OCI-LY7 (cell line): ENCODE data around the gene GNAS-AS1. TPM values are rescaled to one million over a fixed set of nuclear protein-coding genes. Genes with fewer than 3 reads are reported as not detected.

Experiments
- BruUV-seq: library from RNA; stranded (reverse); fragments of 400-500 nt; replicated peaks from 2 replicates; lab custom pipeline; 2021; lab: Mats Ljungman, UMichigan
- CTCF ChIA-PET: fragments of 300-600 bp; sonication (Branson Sonifier 250); formaldehyde crosslinking; loops from one replicate; lab custom pipeline; 2022; ENCODE audit warnings: antibody characterized with exemption; ENCODE audit not compliant: unreplicated experiment; lab: Charles Lee
- POLR2A ChIA-PET: fragments of 300-600 bp; sonication (Branson Sonifier 250); formaldehyde crosslinking; loops from one replicate; lab custom pipeline; 2022; ENCODE audit warnings: antibody characterized with exemption; lab: Charles Lee
- DNase-seq: peaks from one replicate; pipeline ENCODE4 v3.0.0-alpha.2; 2015; ENCODE audit warnings: low spot score
- H2AFZ ChIP-seq: fragments of 200-600 bp; sonication (generic), shearing (Covaris generic); 2 replicates; pipeline ENCODE4 v1.6.1; 2014; ENCODE audit warnings: mild to moderate bottlenecking, antibody characterized with exemption, low read length, moderate library complexity
- H3K27ac ChIP-seq: fragments of 200-600 bp; sonication (generic); 2 replicates; pipeline ENCODE4 v1.5.1; 2014; ENCODE audit warnings: mixed run types, low read depth, mild to moderate bottlenecking, moderate library complexity, low read length, inconsistent platforms; ENCODE audit not compliant: poor library complexity, severe bottlenecking
- H3K36me3 ChIP-seq: fragments of 200-600 bp; sonication (generic); 2 replicates; pipeline ENCODE4 v1.6.1; 2014; ENCODE audit warnings: mild to moderate bottlenecking, antibody characterized with exemption, low read length, moderate library complexity, mixed read lengths; ENCODE audit not compliant: insufficient read depth
- H3K4me1 ChIP-seq: fragments of 200-600 bp; sonication (generic); 2 replicates; pipeline ENCODE4 v1.5.1; 2014; ENCODE audit warnings: mild to moderate bottlenecking, low read length; ENCODE audit not compliant: insufficient read depth, poor library complexity, severe bottlenecking
- H3K4me2 ChIP-seq: fragments of 200-600 bp; sonication (generic); 2 replicates; pipeline ENCODE4 v1.6.1; 2014; ENCODE audit warnings: mild to moderate bottlenecking, low read length
- H3K4me3 ChIP-seq: fragments of 200-600 bp; sonication (generic); 2 replicates; pipeline ENCODE4 v1.5.1; 2014; ENCODE audit warnings: mild to moderate bottlenecking, low read depth, low read length; ENCODE audit not compliant: poor library complexity, severe bottlenecking
- H3K79me2 ChIP-seq: fragments of 200-600 bp; sonication (generic); 2 replicates; pipeline ENCODE4 v1.6.1; 2016; ENCODE audit warnings: low read depth, mild to moderate bottlenecking, low read length, moderate library complexity, mixed read lengths; ENCODE audit not compliant: insufficient read depth
- H3K9me2 ChIP-seq: fragments of 200-600 bp; sonication (generic); 2 replicates; pipeline ENCODE4 v1.6.1; 2016; ENCODE audit warnings: mild to moderate bottlenecking, low read length, mixed read lengths; ENCODE audit not compliant: insufficient read depth
- H3K9me3 ChIP-seq: fragments of 200-600 bp; sonication (generic); 2 replicates; pipeline ENCODE4 v1.6.1; 2014; ENCODE audit warnings: mild to moderate bottlenecking, mixed run types, low read length, mixed read lengths
- H4K20me1 ChIP-seq: fragments of 200-600 bp; sonication (generic); 2 replicates; pipeline ENCODE4 v1.6.1; 2014; ENCODE audit warnings: mild to moderate bottlenecking, antibody characterized with exemption, low read length, moderate library complexity, mixed read lengths; ENCODE audit not compliant: insufficient read depth
- EZH2phosphoT487 ChIP-seq: fragments of 200-600 bp; sonication (generic); IDR thresholded peaks from 2 replicates; pipeline ENCODE4 v1.6.1; 2018; ENCODE audit warnings: low read depth, borderline replicate concordance, mild to moderate bottlenecking, mixed run types, antibody characterized with exemption, low read length, moderate library complexity, mixed read lengths
- intact Hi-C: fragments of 100-400 bp; cut with micrococcal nuclease; formaldehyde crosslinking; loops from one replicate; pipeline ENCODE4 v1.10.0; 2022; ENCODE audit not compliant: unreplicated experiment
- total RNA-seq, 2 experiments: library from RNA; depleted of rRNA in 1 of 2; stranded (reverse); fragments of >200 nt in 1 of 2; shearing (Covaris generic) in 1 of 2; gene quantifications; 2 replicates each; pipeline ENCODE4 v1.2.3, GENCODE V29; 2014 to 2022
- TF ChIP-seq, protein P1 (sequence below): fragments of 200-600 bp; sonication (generic); conservative IDR thresholded peaks from 2 replicates; pipeline ENCODE4 v1.5.1; 2014; ENCODE audit warnings: mild to moderate bottlenecking, antibody characterized with exemption, low read length, moderate library complexity, mixed read lengths

GNAS-AS1 gene
- total RNA-seq, 2 experiments from 2014 or later = 6.5 to 11.6 TPM

DNA sequence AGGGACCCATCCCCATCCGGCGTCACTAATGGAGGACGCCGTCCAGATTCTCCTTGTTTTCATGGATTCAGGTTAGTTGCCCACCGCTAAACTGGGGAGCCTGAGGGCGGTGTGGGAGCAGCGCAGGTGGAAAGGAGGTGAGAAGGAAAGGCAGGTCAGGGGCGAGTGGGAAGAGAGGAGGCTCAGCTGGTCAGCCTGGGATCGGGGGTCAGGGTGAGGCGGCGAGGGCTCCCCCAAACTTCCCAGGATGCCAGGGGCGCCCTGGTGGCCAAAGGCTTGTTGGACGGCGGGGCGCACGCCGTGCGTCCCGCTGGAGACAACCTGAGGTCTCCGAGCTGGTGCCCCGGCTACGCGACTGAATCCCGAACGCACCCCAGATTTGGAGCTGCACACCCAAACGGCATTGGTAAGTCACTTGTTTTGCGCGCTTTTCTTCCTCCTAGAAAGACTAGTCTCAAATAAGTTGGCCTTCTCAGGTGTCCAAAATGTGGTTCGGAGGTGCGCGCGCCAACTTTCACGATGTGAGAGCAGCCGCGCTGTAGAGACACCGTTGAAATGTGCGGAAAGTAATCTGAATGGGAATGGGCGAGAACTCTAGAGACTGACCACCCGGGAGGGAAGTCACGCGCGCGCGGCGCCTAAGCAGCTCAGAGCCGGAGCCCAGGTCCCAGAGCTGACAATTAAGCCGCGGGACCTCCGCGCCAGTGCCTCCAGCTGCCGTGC is 9.7 kb downstream of the GNAS-AS1 start:
- TF ChIP-seq, protein P1, sequence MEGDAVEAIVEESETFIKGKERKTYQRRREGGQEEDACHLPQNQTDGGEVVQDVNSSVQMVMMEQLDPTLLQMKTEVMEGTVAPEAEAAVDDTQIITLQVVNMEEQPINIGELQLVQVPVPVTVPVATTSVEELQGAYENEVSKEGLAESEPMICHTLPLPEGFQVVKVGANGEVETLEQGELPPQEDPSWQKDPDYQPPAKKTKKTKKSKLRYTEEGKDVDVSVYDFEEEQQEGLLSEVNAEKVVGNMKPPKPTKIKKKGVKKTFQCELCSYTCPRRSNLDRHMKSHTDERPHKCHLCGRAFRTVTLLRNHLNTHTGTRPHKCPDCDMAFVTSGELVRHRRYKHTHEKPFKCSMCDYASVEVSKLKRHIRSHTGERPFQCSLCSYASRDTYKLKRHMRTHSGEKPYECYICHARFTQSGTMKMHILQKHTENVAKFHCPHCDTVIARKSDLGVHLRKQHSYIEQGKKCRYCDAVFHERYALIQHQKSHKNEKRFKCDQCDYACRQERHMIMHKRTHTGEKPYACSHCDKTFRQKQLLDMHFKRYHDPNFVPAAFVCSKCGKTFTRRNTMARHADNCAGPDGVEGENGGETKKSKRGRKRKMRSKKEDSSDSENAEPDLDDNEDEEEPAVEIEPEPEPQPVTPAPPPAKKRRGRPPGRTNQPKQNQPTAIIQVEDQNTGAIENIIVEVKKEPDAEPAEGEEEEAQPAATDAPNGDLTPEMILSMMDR = no peak
- no peak for TF ChIP-seq EZH2phosphoT487
- CTCF ChIA-PET = no interaction called here

GRCh38 chr20:58839991-58840747 is 10.5 kb downstream of the GNAS-AS1 start:
- H3K36me3 ChIP-seq = peaks cover 13% of the 10 kb centered on the region; the same call in 1 of the 2 replicates
- ChIA-PET POLR2A (no interaction called here), CTCF (no interaction called here)
- H3K27ac ChIP-seq = no peak overlapping the region
- no peaks in the 10 kb centered on the region for H4K20me1 ChIP-seq
- DNase-seq = no peak
- H3K4me3 ChIP-seq = no peak overlapping the region
- intact Hi-C loops = loop anchor here (5.0 kb wide), 1 partner anchor 603 kb away; no protein-coding TSS in a partner anchor
- H3K4me2 ChIP-seq = no peak overlapping the region
- H3K9me2 ChIP-seq = no peaks in the 10 kb centered on the region
- H3K79me2 ChIP-seq = no peaks in the 10 kb centered on the region
- no peaks in the 10 kb centered on the region for H3K9me3 ChIP-seq
- no peak overlapping the region for H2AFZ ChIP-seq
- H3K4me1 ChIP-seq = no peaks in the 10 kb centered on the region
- TF ChIP-seq, protein P1 = no peak
- no peak for TF ChIP-seq EZH2phosphoT487
- BruUV-seq = no TSS peak

More for the DNA sequence above, 9.7 kb downstream of the GNAS-AS1 start:
- Histone ChIP-seq H3K79me2 (no peaks in the 10 kb centered on the region), H3K4me2 (no peak overlapping the region), H4K20me1 (no peaks in the 10 kb centered on the region), H3K9me3 (no peaks in the 10 kb centered on the region), H3K4me1 (no peaks in the 10 kb centered on the region), H2AFZ (no peak overlapping the region), H3K36me3 (peaks cover 13% of the 10 kb centered on the region; the same call in 1 of the 2 replicates), H3K4me3 (no peak overlapping the region), H3K27ac (no peak overlapping the region), H3K9me2 (no peaks in the 10 kb centered on the region)
- intact Hi-C loops = no loop called here
- DNase-seq = no peak
- POLR2A ChIA-PET = no interaction called here
- BruUV-seq = no TSS peak
